A549 (cell line): ENCODE results near the gene KATNAL1. TPM values are rescaled to one million over a fixed set of nuclear protein-coding genes. Genes with fewer than 3 reads are reported as not detected.

ENCODE experiments used
- ATAC-seq, 2 experiments: fragments of 200-7000 bp in 1 of 2; fragments of >200 bp in 1 of 2; cut with Nextera tagmentation in 1 of 2; cut with Tn5 transposase in 1 of 2; 3 replicates each; pipeline versions ENCODE4 v1.8.0 to v1.9.1; 2018 to 2020; ENCODE audit warnings: mild to moderate bottlenecking in 1 of 2, moderate library complexity in 1 of 2
- CTCF ChIA-PET: fragments of 300-600 bp; sonication (Branson Sonifier 250); formaldehyde crosslinking; extraction: SDS; loops from one replicate; lab custom pipeline; 2021; ENCODE audit warnings: antibody characterized with exemption, inconsistent platforms; lab: Yijun Ruan, JAX
- POLR2A ChIA-PET: fragments of 350-600 bp; formaldehyde crosslinking; extraction: SDS; loops from one replicate; lab custom pipeline; 2021; ENCODE audit warnings: antibody characterized with exemption, inconsistent platforms; lab: Yijun Ruan, JAX
- DNase-seq, 2 experiments: peaks; one replicate each; pipeline versions ENCODE4 v3.0.0 to v3.0.0-alpha.2; 2011 to 2016; ENCODE audit warnings: low read depth in 1 of 2, low spot score in 1 of 2
- FAIRE-seq: peaks from 2 replicates; lab custom pipeline; 2011; peaks lifted over from hg19 to GRCh38; lab: Jason Lieb, UNC
- H3K27ac ChIP-seq, 2 experiments: fragments of >200 bp; sonication (Bioruptor Twin); formaldehyde crosslinking; 3 replicates each; pipeline ENCODE4 v1.5.1; 2016 to 2017
- H3K4me1 ChIP-seq: fragments of >200 bp; sonication (Bioruptor Twin); formaldehyde crosslinking; 3 replicates; pipeline ENCODE4 v1.6.1; 2016
- H3K4me2 ChIP-seq: fragments of >200 bp; sonication (Bioruptor Twin); formaldehyde crosslinking; 3 replicates; pipeline ENCODE4 v1.6.1; 2016
- H3K4me3 ChIP-seq: fragments of >200 bp; sonication (Bioruptor Twin); formaldehyde crosslinking; 3 replicates; pipeline ENCODE4 v1.5.1; 2016
- H3K9me3 ChIP-seq: fragments of >200 bp; sonication (Bioruptor Twin); formaldehyde crosslinking; 3 replicates; pipeline ENCODE4 v1.6.1; 2016
- CHD4 ChIP-seq: fragments of 200-600 bp; sonication (generic); IDR thresholded peaks from 2 replicates; pipeline ENCODE4 v1.6.1; 2016; ENCODE audit warnings: antibody characterized with exemption, mild to moderate bottlenecking, borderline replicate concordance
- FOSB ChIP-seq: fragments of 250-450 bp; sonication (Bioruptor Pico); IDR thresholded peaks from 2 replicates; pipeline ENCODE4 v1.5.0; 2020; ENCODE audit warnings: mild to moderate bottlenecking, moderate library complexity
- FOSL2 ChIP-seq, 2 experiments: fragments of 450-650 bp in 1 of 2; fragments of >200 bp in 1 of 2; sonication (Bioruptor Twin) in 1 of 2; formaldehyde crosslinking; IDR thresholded peaks; 2 replicates each; pipeline versions ENCODE4 v1.5.0 to v1.6.1; 2016 to 2020; ENCODE audit warnings: mild to moderate bottlenecking in 1 of 2, moderate library complexity in 1 of 2
- FOXS1 ChIP-seq: fragments of 250-450 bp; sonication (Bioruptor Pico); IDR thresholded peaks from 2 replicates; pipeline ENCODE4 v1.5.0; 2020; ENCODE audit warnings: mild to moderate bottlenecking, moderate library complexity
- GATA3 ChIP-seq: IDR thresholded peaks from 2 replicates; pipeline ENCODE4 v1.6.1; 2012; ENCODE audit warnings: borderline replicate concordance
- HDAC2 ChIP-seq: fragments of 200-600 bp; sonication (generic); IDR thresholded peaks from 2 replicates; pipeline ENCODE4 v1.6.1; 2016
- HOXA7 ChIP-seq: fragments of 250-450 bp; sonication (Bioruptor Pico); IDR thresholded peaks from 2 replicates; pipeline ENCODE4 v1.5.0; 2020; ENCODE audit warnings: mild to moderate bottlenecking, moderate library complexity
- JUN ChIP-seq, 2 experiments: fragments of >200 bp; sonication (Bioruptor Twin); formaldehyde crosslinking; IDR thresholded peaks; 2 replicates in 1 of 2; 3 replicates in 1 of 2; pipeline ENCODE4 v1.6.1; 2016 to 2017
- MAFK ChIP-seq: fragments of 450-650 bp; IDR thresholded peaks from 2 replicates; pipeline ENCODE4 v1.6.1; 2014; ENCODE audit not compliant: partially characterized antibody
- NFE2L2 ChIP-seq: fragments of 150-350 bp; conservative IDR thresholded peaks from 2 replicates; pipeline ENCODE4 v1.6.1; 2014; ENCODE audit warnings: low read length
- NR3C1 ChIP-seq: fragments of >200 bp; sonication (Bioruptor Twin); formaldehyde crosslinking; IDR thresholded peaks from 3 replicates; pipeline ENCODE4 v1.6.1; 2017
- RAD21 ChIP-seq, 2 experiments: fragments of >200 bp in 1 of 2; sonication (Bioruptor Twin) in 1 of 2; formaldehyde crosslinking in 1 of 2; IDR thresholded peaks in 1 of 2; conservative IDR thresholded peaks in 1 of 2; 2 replicates in 1 of 2; 3 replicates in 1 of 2; pipeline ENCODE4 v1.6.1; 2012 to 2018; ENCODE audit warnings: inconsistent platforms in 1 of 2
- RCOR1 ChIP-seq: fragments of 150-350 bp; IDR thresholded peaks from 2 replicates; pipeline ENCODE4 v1.6.1; 2014; ENCODE audit warnings: antibody characterized with exemption, low read length, low read depth
- RFX5 ChIP-seq: fragments of 450-650 bp; IDR thresholded peaks from 2 replicates; pipeline ENCODE4 v1.7.1; 2014; ENCODE audit warnings: antibody characterized with exemption, mild to moderate bottlenecking, moderate library complexity
- SMC3 ChIP-seq: fragments of >200 bp; sonication (Bioruptor Twin); formaldehyde crosslinking; IDR thresholded peaks from 3 replicates; pipeline ENCODE4 v1.6.1; 2018; ENCODE audit warnings: inconsistent platforms
- ZC3H11A ChIP-seq: fragments of 450-650 bp; IDR thresholded peaks from 2 replicates; pipeline ENCODE4 v1.6.1; 2014; ENCODE audit warnings: antibody characterized with exemption, mild to moderate bottlenecking
- WGBS: methylation state at CpG from one replicate; pipeline ENCODE4 v1.1.6; 2017; ENCODE audit errors: missing lambda C conversion rate; 5-methylcytosine and 5-hydroxymethylcytosine counted together
- polyA plus RNA-seq, 4 experiments: library from polyadenylated mRNA; depleted of rRNA in 3 of 4; stranded (reverse); fragments of >200 nt; fragmentation: RNase III in 1 of 4; extraction: RNeasy Plus Mini Kit Qiagen cat#74134 plus additional on column Dnase treatment in 1 of 4; gene quantifications; 2 replicates in 3 of 4; 3 replicates in 1 of 4; pipeline ENCODE4 v1.2.3, GENCODE V29; 2011 to 2017
- TF ChIP-seq, protein P1 (sequence below): fragments of >200 bp; sonication (Bioruptor Twin); formaldehyde crosslinking; IDR thresholded peaks from 3 replicates; pipeline ENCODE4 v1.5.1; 2016
- TF ChIP-seq, protein P2 (sequence below): fragments of >200 bp; sonication (Bioruptor Twin); formaldehyde crosslinking; IDR thresholded peaks from 3 replicates; pipeline ENCODE4 v1.6.1; 2016
- TF ChIP-seq, protein P3 (sequence below): fragments of 200-600 bp; sonication (generic); IDR thresholded peaks from 2 replicates; pipeline ENCODE4 v1.6.1; 2016; ENCODE audit warnings: antibody characterized with exemption, mild to moderate bottlenecking, moderate library complexity

The KATNAL1 gene
- polyA plus RNA-seq, 2 of the 4 experiments (the other 2 are of a cell fraction): 7.9 to 10.5 TPM

- ATAC-seq (no peak), DNase-seq (no peak), FAIRE-seq (no peak)
- WGBS: 65% methylated on average over 3 of the region's 3 CpGs
- H3K4me2 ChIP-seq: no peak overlapping the region; the same call in 2 of the 3 replicates
- no peaks in the 10 kb centered on the region for H3K9me3 ChIP-seq
- peak overlapping the region in 1 of 2 experiments; percentile 2; a peak in 1 of 6 replicates for H3K27ac ChIP-seq
- peaks cover 37% of the 10 kb centered on the region for H3K4me1 ChIP-seq
- no peak for TF ChIP-seq HOXA7
- TF ChIP-seq FOXS1 (CRISPR knock-in tag): no peak
- no peak for TF ChIP-seq ZC3H11A
- TF ChIP-seq RFX5: no peak
- TF ChIP-seq, protein P1, sequence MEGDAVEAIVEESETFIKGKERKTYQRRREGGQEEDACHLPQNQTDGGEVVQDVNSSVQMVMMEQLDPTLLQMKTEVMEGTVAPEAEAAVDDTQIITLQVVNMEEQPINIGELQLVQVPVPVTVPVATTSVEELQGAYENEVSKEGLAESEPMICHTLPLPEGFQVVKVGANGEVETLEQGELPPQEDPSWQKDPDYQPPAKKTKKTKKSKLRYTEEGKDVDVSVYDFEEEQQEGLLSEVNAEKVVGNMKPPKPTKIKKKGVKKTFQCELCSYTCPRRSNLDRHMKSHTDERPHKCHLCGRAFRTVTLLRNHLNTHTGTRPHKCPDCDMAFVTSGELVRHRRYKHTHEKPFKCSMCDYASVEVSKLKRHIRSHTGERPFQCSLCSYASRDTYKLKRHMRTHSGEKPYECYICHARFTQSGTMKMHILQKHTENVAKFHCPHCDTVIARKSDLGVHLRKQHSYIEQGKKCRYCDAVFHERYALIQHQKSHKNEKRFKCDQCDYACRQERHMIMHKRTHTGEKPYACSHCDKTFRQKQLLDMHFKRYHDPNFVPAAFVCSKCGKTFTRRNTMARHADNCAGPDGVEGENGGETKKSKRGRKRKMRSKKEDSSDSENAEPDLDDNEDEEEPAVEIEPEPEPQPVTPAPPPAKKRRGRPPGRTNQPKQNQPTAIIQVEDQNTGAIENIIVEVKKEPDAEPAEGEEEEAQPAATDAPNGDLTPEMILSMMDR: no peak
- no peak for TF ChIP-seq HDAC2
- no peak for TF ChIP-seq MAFK
- TF ChIP-seq JUN (IDR thresholded peaks at IDR 0.05): no peak
- TF ChIP-seq, protein P2, sequence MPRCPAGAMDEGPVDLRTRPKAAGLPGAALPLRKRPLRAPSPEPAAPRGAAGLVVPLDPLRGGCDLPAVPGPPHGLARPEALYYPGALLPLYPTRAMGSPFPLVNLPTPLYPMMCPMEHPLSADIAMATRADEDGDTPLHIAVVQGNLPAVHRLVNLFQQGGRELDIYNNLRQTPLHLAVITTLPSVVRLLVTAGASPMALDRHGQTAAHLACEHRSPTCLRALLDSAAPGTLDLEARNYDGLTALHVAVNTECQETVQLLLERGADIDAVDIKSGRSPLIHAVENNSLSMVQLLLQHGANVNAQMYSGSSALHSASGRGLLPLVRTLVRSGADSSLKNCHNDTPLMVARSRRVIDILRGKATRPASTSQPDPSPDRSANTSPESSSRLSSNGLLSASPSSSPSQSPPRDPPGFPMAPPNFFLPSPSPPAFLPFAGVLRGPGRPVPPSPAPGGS: no peak
- TF ChIP-seq, protein P3, sequence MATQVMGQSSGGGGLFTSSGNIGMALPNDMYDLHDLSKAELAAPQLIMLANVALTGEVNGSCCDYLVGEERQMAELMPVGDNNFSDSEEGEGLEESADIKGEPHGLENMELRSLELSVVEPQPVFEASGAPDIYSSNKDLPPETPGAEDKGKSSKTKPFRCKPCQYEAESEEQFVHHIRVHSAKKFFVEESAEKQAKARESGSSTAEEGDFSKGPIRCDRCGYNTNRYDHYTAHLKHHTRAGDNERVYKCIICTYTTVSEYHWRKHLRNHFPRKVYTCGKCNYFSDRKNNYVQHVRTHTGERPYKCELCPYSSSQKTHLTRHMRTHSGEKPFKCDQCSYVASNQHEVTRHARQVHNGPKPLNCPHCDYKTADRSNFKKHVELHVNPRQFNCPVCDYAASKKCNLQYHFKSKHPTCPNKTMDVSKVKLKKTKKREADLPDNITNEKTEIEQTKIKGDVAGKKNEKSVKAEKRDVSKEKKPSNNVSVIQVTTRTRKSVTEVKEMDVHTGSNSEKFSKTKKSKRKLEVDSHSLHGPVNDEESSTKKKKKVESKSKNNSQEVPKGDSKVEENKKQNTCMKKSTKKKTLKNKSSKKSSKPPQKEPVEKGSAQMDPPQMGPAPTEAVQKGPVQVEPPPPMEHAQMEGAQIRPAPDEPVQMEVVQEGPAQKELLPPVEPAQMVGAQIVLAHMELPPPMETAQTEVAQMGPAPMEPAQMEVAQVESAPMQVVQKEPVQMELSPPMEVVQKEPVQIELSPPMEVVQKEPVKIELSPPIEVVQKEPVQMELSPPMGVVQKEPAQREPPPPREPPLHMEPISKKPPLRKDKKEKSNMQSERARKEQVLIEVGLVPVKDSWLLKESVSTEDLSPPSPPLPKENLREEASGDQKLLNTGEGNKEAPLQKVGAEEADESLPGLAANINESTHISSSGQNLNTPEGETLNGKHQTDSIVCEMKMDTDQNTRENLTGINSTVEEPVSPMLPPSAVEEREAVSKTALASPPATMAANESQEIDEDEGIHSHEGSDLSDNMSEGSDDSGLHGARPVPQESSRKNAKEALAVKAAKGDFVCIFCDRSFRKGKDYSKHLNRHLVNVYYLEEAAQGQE: no peak
- TF ChIP-seq FOSL2 (IDR thresholded peaks at IDR 0.05): no peak
- no peak for TF ChIP-seq FOSL2 (CRISPR knock-in tag; IDR thresholded peaks at IDR 0.05)
- TF ChIP-seq GATA3: no peak
- TF ChIP-seq CHD4: no peak
- TF ChIP-seq RAD21 (conservative IDR thresholded peaks at IDR 0.05 in 1 of 2, IDR thresholded peaks at IDR 0.05 in 1 of 2): no peak
- TF ChIP-seq FOSB (CRISPR knock-in tag): no peak
- no peak for TF ChIP-seq NR3C1
- TF ChIP-seq RCOR1: no peak
- no peak for TF ChIP-seq NFE2L2
- H3K4me3 ChIP-seq: no peak overlapping the region
- ChIA-PET POLR2A (no interaction called here), CTCF (no interaction called here)
Measured at GRCh38 chr13:30338952-30339351, 31.6 kb upstream of the KATNAL1 start.

DNA sequence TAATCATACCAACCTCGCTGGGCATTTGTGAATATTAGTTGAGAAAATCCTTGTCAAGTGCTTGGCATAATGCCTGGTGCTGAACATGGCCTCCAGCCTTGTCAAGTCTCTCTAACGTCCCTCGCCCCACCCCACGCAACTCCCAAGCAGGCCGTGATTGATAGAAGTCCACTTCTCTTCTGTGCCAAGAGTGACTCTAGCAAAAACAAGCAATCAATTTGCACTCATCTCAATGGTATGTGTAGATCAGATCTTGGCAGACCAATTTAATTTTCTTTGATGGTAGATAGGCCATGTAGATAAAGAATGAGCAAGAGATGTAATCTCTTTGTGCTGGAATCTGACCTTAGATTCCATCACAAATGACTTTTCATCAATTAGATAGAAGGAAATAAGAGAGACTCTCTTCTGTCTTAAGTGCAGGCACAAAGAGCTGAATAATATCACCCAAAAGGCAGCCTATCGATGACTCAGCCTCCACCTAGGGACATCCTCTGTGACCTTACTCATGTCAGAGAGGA, 31.0 kb upstream of the KATNAL1 start:
- FAIRE-seq (no peak), ATAC-seq (no peak), DNase-seq (no peak)
- no peak for TF ChIP-seq CHD4
- peak; percentile 88 for TF ChIP-seq GATA3
- no peak for TF ChIP-seq SMC3
- H3K27ac ChIP-seq: 0 out of 6 replicates have a peak overlapping the region, but pooled peaks of 1 of the 2 experiments have one; percentile 2
- no peaks in the 10 kb centered on the region for H3K9me3 ChIP-seq
- peak overlapping the region; percentile 5; the same call in 1 of the 3 replicates for H3K4me2 ChIP-seq
- H3K4me1 ChIP-seq: peaks cover 37% of the 10 kb centered on the region
- H3K4me3 ChIP-seq: no peak overlapping the region
- ChIA-PET CTCF (interaction anchor here (0.6 kb wide), 1 partner anchor 31 kb away, joined by 3 read pairs; the partner anchor contains the start of gene KATNAL1), POLR2A (no interaction called here)
- whole genome bisulfite sequencing: 48% methylated on average over 6 of the region's 6 CpGs
